Thyroid gland (tissue), 4 donors: ENCODE results near the gene ZNF701.

Experiments
- POLR2A ChIP-seq, 2 donors: fragments of 450-650 bp; IDR thresholded peaks; one replicate each; pipeline ENCODE4 v1.6.1; 2017; ENCODE audit warnings: antibody characterized with exemption in 2 of 2, mild to moderate bottlenecking in 2 of 2, moderate library complexity in 1 of 2
- TF ChIP-seq, protein P1 (sequence below), 6 experiments: fragments of 200-600 bp in 3 of 6; fragments of 450-650 bp in 3 of 6; sonication (generic) in 3 of 6; IDR thresholded peaks; one replicate each; pipeline ENCODE4 v1.5.1; 2016 to 2019; ENCODE audit warnings: antibody characterized with exemption in 6 of 6, mild to moderate bottlenecking in 2 of 6, inconsistent platforms in 1 of 6, moderate library complexity in 1 of 6

DNA sequence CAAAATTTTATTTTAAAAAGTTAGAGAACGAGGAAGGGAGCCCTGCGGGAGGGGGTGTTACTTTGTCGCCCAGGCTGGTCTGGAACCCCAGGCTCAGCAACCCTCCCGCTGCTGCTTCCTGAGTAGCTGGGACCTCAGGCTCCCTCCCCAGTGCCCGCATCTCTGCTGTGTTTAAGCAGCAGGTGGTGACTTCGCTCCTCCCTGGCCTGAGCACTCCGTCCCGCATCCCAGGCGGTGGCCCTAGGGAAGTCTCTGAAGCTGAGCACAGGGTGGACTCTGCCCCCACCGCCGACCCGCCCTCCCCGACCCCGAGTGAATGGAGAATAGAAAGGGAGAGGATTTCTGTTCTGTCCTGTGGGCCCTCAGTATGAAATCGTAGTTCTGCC, 30.5 kb downstream of the ZNF701 start:
- TF ChIP-seq, protein P1, sequence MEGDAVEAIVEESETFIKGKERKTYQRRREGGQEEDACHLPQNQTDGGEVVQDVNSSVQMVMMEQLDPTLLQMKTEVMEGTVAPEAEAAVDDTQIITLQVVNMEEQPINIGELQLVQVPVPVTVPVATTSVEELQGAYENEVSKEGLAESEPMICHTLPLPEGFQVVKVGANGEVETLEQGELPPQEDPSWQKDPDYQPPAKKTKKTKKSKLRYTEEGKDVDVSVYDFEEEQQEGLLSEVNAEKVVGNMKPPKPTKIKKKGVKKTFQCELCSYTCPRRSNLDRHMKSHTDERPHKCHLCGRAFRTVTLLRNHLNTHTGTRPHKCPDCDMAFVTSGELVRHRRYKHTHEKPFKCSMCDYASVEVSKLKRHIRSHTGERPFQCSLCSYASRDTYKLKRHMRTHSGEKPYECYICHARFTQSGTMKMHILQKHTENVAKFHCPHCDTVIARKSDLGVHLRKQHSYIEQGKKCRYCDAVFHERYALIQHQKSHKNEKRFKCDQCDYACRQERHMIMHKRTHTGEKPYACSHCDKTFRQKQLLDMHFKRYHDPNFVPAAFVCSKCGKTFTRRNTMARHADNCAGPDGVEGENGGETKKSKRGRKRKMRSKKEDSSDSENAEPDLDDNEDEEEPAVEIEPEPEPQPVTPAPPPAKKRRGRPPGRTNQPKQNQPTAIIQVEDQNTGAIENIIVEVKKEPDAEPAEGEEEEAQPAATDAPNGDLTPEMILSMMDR (IDR thresholded peaks at IDR 0.05), result no peak
- no peak for TF ChIP-seq POLR2A (IDR thresholded peaks at IDR 0.05)
